ENCODE results near the gene CD99.
"Not testable (repeated sequence)": the region's sequence is repeated elsewhere in the genome, so short reads cannot be mapped to it uniquely, and the experiment has no call there.

The CD99 gene

DNA sequence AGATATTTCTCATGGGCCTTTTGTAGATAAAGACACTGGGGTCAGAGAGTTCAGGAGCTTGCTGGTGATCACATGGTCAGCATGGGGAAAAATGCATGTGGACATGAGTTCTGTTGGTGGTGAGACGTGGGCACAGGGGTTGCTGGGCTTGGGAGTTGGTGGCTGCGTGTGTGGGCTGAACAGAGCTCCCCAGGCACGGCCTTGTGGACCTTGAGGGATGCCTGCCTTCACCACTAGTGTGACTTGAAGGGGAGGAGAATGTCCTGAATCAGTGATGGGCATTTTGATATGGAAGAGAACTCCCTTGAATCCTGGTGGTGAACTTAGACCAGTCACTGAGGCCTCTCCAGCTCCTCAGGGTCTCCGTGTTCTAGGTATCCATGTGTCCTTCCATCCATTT lies 8.9 kb downstream of the CD99 start:
- DNase-seq (ENCODE audit: low spot score) = no peak

DNA sequence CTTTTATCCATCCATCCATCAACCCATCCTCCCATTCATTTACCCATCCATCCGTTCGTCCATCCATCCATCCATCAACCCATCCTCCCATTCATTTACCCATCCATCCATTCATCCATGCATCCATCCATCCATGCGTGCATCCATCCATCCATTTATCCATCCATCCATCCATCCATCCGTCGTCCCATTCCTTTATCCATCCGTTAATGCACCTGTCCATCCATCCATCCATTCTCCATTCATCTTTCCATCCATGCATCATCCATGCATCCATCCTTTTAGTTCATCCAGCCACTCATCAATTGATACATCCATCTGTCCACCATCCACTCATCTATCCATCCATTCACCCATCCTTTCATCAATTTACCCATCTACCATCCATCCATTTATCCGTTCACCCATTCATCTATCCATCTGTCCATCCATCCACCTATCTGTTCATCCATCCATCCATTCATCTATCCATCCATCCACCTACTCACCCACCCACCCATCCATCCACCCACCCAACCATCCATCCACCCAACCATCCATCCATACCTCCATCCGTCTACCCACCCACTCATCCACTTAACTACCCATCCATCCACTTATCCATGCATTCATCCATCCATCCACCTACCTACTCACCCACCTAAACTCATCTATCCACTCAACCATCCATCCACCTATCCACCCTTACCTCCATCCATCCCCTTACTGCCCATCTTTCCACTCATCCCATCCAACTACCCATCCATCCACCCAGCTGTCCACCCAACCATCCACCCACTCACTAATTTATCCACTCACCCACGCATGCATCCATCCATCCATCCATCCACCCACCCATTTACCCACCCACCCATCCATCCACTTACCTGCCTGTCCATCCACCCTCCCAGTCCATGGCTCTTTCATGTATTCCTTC lies 9.6 kb downstream of the CD99 start:
- no peak for DNase-seq (ENCODE audit: low spot score)

DNA sequence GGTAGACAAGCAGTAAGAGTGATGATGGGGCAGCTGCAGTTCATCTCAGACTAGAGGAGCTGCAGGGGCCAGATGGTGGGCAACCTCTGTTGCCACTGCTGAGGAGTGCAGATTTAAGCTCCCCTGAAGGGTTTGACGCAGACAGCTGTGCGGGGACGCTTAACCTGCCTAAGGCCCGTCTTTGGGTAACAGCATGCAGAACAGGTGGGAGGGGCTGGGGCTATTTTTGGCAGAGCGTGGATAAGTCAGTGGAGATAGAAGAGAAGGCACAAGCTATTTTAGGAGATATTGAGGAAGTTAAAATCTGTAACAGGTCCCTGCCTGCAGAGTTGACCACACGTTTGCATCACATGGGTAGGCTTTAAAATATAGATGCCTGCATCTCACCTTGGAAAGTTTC lies 10.5 kb downstream of the CD99 start:
- DNase-seq (ENCODE audit: low spot score) = peak; percentile 78

DNA sequence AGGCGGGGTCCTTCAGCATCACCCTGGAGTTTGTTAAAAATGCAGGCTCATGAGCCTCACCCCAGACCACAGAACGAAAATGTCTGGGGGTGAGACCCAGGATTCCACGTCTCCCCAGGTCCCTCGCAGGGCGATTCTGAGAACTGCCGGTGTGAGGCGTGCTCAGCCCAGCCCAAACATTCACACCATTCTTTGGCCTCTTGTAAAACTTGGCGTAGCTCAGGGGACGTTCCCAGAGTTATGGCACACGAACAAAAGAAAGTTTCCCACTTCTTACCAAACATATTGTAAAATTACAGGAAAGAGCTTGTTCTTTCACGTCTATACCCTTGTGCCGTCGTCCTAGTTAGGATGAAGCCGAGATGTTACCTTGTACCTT lies 12.9 kb downstream of the CD99 start:
- no peak for DNase-seq (ENCODE audit: low spot score)

DNA sequence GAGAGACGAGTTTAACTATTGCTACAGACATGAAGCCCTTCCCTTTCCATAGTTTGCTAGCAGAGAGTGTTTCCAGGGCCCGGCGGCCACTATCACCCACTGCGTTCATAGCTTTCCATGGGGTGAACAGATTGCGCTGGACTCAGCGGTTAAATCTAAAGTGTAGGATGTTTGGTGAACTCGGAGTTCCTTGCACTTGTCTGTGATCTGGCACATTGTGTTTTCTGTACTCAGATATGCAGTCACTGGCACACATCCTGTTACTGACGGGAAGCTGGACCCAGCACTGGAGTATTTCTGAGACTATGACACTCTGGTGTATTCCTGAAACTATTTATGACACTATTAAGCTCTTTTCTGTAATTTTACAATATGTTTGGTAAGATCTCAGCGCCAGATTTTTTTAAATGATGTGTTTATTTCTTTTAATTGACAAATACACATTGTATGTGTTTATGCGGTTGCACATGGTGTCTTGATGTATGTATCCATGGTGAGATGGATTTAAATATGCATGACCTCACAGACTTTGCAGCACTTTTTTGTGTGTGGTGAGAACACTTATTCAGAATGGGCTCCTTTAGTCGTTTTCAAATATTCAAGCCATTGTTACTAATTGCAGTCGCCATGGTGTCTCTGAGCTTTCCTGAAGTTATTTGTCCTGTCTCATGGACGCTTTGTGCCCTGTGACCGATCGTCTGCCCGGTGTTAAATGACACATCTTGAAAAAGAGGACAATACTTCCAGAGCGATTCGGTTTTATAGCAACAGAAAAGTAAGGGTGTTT lies 14.1 kb downstream of the CD99 start:
- DNase-seq (ENCODE audit: low spot score) = no peak

DNA sequence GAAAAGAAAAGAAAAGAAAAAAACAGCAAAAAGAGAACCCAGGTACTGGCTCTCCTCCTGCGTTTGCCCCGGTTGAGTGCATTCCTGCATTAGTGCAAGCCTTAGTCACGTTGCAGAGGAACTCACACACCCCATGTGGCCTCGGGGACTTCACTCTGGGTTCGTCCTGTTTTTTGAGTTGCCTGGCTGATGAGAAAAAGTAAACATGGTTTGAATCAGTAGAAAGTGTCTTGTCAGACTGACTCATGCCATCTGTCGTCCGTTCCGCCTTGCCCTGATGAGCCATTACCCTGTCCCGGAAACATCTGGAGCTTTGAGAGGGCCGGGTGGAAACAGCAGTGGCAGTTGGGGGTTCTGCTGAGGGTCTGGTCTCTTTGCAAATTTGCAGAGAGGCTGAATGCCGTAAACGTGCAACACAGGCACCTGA lies 16.3 kb downstream of the CD99 start:
- no peak for DNase-seq (ENCODE audit: low spot score)

DNA sequence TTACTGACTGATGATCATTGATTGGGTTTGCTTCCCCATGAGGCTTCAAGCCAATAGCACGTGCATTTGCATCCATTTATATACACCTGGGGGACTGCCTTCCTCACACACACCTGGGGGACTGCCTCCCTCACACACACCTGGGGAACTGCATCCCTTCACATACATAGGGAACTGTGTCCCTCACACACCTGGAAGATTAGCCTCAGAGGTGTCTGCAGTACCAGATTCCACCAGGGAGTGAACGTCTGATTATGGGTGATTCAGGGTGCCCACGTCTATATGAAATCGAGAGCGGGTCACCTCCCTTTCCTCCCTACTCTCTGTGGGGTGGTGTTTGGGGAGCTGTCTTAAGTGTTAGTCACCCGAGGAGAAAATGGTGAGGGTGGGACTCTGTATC lies 16.9 kb downstream of the CD99 start:
- no peak for DNase-seq (ENCODE audit: low spot score)

DNA sequence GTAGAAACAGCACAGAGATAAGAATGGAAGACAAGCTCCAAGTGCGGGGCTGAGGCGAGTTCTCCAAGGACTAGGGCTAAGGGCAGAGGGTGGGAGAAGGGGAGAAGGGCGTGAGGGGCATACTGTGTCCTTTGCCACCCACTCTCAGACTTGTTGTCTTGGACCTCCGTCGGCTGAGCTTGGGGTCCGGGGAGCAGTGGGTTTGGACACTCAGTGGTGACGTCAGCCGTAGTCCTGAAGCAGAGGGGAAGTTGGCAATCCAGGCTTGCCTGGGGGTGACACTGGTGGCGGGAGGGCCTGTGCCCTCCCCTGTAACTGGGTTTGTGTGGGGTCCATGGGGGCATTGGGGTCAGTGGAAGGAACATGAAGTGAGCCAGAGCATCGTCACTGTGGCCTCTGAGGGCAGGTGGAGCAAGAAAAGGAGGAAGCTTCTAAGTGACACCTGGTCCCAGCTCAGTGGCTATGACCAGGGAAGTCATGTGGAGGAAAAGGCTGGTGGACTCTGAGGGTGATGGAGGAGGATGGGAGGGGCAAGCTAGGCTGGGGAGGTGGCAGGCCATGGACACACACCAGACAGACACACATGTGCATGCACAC lies 17.6 kb downstream of the CD99 start:
- DNase-seq (ENCODE audit: low spot score) = no peak

DNA sequence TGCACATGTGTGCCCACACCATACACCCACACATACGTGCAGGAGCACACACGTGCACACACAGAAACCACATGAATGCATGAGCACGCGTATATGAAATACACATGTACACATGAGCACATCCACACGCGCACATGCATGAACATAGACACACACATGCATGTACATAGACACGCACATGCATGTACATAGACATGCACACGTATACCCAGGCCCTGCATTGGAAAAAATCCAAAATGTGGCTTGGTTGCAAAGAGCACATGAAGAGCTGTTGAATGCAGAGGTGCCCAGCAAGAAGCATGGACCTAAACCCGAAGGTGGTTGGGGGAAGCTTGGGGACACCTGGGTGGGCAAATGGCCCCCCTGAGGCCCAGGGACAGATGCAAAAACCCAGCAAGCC lies 18.5 kb downstream of the CD99 start:
- DNase-seq (ENCODE audit: low spot score) = no peak

DNA sequence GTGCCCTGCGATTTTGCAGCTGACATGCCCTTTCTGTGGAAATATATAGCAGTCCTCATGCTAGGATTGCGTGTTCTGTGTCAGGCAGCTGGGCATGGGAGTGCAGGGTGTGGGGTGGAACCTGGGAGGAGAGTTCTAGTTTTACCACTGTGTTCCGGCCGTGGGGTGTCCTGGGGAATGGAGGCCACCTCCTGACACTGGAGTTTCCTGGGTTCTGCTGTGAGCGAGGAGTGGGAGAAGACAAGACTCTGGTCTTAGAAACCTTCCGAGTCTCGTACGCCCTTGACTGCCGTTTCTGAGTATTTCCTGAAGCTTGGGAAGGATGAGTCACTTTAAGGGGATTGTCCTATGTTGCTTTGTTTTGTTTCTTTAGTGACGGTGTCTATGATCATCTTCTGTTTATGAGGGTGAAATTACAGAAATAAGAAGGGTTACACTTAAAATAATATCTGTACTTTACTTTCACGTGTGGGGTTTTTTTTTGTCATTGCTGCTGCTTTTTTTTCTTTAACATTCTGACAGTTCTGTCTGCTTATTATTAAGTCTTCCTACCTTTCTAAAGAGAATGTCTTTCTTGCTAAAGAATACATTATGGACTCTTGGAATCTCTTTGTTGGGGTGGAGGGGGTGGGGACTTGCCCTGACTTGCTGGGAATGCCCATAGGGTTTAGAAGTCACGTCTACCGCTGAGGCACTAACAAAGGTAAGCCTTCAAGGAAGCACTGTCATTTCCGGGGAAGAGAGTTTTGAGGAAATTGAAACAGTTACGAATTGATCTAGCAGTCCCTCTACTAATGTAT lies 19.1 kb downstream of the CD99 start:
- no peak for DNase-seq (ENCODE audit: low spot score)

DNA sequence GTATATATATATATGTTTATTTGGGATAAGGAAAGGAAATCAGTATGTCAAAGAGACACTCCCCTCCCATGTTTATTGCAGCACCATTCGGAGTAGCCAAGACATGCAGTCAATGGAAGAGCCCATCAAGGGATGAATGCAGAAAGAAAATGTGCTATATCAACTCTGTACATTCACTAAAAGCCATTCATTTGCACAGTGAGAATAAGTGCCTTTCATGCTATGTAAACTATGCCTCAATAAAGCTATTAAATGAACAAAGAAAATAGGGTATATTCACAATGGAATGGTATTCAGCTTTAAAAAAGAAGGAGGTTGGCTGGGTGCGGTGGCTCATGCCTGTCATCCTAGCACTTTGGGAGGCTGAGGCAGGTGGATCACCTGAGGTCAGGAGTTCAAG lies 20.3 kb downstream of the CD99 start:
- DNase-seq (ENCODE audit: low spot score) = no peak

DNA sequence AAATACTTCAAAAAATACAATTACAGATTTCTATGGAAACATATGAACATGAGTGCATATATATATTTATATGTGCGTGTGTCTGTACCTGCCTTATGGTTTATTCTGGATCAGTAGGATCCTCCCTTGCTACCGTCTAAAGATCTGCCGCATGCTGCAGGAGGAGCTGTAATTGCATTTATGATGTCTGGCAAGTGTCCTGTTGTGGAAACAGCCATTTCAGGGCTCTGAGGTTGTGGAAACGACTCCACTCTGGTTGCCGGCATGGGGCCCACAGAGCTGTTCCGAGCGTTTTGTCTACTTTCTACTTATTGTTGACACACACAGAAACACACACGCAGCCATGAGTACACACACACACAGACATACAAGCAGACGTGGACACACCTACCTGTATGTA lies 21.3 kb downstream of the CD99 start:
- no peak for DNase-seq (ENCODE audit: low spot score)

DNA sequence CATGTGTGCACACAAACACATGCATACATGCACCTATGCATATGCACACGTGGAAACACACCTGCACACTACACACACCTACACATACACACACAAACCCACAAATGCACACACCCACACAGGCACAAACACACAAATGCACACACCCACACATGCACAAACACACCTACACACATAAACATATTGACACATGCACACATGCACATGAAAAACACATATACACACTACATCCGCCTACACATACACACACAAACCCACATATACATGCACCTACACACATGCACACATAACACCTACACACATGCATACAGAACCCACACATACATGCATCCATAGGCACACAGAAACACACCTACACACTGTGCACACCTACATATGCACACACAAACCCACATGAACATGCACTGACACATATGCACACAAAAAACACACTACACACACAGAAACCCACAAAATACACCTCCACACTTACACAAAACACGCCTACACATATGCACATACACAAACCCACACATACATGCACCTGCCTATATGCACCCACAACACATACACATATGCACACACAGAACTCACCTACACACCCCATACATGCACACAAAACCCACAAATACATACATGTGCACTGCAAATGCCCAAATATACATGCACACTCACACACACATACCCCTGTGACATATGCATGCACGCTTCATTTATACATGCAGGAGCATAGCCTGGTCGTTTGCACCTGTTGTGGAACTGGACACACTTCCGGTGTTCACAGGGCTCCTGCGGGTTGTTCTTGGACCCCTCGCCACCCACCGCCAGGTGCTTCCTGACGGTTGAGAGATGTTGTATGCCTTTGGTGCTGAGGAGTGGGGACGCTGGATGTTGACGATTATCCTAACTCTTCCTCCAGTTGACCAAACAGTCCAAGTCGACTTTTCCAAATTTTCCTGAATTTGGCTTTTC lies 22.1 kb downstream of the CD99 start:
- no peak for DNase-seq (ENCODE audit: low spot score)

DNA sequence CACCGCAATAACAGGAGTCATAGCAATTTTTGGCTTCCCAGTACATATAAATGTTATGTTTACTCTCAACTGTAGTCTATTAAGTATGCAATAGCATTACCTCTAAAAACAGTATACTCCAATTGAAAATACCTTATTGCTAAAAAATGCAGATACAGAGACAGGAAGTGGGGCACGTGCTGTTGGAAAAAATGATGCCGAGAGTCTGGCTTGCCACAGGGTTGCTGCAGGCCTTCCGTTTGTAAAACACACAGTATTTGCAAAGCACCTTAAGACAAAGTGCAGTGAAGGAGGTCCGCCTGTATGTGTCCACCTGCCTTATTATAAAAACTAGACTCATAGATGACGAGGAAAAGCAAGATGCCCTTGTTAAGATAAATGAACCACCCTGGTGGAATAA lies 23.5 kb downstream of the CD99 start:
- DNase-seq (ENCODE audit: low spot score) = no peak

DNA sequence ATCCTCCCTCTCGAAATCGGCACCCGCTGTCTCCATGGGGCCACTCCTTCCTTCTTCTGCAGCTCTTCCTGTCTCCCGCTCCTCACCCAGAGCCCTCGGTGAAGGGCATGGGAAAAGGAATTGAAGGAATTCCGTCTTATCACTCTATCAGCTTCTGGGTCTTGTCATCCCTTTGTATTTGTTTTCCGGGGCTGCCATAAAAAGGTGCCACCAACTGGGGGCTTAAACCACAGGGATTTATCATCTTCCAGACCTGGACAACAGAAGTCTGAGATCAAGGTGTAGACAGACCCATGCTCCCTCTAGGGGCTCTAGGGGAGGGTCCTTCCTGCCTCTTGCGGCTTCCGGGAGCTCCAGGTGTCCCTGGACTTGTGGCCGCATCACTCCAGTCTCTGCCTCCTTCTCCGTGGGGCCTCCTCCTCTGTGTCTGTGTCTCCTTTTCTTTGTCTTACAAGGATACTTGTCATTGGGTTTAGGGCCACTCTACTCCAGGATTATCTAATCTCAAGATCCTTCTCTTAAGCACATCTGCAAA lies 24.0 kb downstream of the CD99 start:
- DNase-seq (ENCODE audit: low spot score) = no peak

DNA sequence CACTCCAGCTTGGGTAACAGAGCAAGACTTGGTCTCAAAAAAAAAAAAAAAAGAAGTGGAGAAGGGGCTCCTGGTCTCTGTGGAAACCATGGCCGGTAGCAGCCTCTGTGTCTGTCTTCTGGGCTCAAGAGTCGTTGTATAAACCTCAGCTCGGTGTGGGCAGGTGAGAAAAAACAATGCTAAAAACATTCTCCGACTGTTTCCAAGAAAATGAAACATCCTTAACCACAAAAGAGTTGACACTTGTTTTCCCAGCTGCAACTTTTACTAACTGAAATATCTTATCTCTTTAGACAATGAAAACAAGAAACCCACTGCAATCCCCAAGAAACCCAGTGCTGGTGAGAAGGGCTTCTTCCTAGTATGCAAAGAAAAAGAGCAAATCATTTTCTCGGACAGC lies 26.2 kb downstream of the CD99 start:
- DNase-seq (ENCODE audit: low spot score) = no peak

DNA sequence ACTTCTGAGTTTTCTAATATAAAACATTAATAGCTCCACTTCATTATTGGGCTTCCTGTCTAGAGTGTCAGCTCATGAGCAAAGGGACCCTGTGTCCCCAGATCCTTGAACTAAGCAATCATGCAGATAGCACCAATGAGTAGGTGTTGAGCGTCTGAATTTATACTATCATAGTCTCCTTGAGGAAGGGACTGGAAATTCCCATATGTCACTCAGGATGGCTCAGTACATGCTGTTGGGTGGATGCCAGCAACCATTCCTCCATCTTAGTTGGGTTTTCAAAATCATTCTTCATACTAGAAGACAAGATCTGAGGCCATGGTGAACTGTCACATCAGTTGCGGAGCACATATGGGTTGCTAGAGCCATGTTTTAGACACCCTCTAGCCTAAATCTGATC lies 27.7 kb downstream of the CD99 start:
- DNase-seq (ENCODE audit: low spot score) = no peak

DNA sequence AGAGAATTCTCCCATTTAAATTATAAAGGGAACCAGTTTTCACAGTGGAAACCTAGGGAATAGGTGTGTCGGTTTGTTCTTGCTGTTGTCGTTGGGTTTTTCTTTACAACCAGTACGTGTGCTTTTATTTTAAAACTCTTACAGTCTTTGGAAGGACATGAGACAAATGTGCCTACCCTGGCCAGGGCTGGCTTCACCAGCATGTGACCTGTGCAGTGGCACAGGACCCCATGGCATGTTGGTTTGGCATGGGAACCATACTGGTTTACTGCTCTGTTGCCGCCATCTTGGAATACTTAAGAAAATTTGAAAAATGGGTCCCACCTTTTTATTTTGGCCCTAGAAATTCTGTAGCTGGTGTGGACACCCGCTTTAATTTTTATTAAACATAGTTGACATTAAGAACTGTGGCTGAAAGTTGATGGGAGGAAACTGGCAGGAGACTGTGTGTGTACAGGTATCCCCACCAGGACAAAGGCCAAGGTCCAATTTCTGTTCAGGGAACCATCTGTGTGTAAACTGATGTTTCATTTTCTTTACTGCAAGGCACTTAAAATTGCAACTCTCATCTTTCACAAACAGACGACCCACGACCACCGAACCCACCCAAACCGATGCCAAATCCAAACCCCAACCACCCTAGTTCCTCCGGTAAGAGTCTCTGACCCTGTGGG lies 28.8 kb downstream of the CD99 start:
- no peak for DNase-seq (ENCODE audit: low spot score)

DNA sequence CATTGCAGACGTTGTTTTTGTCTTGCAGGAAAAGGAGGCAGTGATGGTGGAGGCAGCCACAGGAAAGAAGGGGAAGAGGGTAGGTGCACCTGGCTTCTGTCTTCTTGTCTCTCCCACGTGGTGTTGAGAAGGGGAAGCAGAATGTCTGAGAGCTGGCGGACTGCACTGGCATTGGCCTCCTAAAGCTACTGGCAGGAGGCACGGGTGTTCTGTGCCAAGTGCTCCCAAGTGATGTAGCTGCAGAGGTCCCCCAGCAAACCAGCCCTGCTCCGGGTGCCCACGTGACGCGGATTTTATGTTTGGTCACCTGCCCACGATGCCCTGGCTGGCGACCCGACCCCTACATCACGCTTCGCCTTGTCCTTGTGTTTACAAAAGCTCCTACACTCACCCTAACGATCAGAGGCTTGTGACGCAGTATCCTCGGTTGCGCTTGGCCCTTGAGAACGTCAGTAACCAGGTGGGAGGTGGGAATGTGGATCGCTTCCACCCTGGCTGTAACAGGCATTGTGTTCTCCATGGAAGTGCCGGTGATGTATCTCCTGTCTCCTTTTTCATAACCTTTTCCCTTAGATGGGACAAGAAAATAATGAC lies 32.3 kb downstream of the CD99 start:
- DNase-seq (ENCODE audit: low spot score) = no peak

DNA sequence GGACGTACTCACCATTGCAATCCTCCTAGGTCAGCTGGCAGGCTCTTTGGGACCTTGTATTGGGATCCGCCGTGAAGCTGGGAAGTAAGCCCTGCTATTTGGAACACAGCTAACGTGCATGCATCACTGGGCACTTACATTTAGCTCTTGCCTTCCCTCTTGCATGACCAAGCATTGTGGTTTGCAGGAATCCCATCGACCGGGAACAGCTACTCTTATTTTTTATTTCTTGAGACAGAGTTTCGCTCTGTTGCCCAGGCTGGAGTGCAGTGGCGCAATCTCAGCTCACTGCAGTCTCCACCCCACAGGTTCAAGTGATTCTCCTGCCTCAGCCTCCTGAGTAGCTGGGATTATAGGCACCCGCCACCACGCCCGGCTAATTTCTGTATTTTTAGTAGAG lies 36.2 kb downstream of the CD99 start:
- not testable (repeated sequence) for DNase-seq (ENCODE audit: low spot score)
